Measurements from ENCODE around the gene ARNT2.
"Not testable (repeated sequence)": the region's sequence is repeated elsewhere in the genome, so short reads cannot be mapped to it uniquely, and the experiment has no call there.

The ARNT2 gene

DNA sequence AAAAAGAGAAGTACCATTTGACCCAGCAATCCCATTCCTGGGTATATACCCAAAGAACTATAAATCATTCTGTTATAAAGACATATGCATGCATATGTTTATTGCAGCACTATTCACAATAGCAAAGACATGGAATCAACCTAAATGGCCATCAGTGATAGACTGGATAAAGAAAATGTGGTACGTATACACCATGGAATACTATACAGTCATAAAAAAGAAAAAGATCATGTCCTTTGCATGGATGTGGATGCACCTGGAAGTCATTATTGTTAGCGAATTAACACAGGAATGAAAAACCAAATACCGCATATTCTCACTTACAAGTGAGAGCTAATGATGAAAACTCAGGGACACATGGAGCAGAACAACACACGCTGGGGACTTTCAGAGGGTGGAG lies 106.8 kb downstream of the ARNT2 start:
- DNase-seq (ENCODE audit: low read depth in 1 of 2, low spot score in 1 of 2), result not testable (repeated sequence)

DNA sequence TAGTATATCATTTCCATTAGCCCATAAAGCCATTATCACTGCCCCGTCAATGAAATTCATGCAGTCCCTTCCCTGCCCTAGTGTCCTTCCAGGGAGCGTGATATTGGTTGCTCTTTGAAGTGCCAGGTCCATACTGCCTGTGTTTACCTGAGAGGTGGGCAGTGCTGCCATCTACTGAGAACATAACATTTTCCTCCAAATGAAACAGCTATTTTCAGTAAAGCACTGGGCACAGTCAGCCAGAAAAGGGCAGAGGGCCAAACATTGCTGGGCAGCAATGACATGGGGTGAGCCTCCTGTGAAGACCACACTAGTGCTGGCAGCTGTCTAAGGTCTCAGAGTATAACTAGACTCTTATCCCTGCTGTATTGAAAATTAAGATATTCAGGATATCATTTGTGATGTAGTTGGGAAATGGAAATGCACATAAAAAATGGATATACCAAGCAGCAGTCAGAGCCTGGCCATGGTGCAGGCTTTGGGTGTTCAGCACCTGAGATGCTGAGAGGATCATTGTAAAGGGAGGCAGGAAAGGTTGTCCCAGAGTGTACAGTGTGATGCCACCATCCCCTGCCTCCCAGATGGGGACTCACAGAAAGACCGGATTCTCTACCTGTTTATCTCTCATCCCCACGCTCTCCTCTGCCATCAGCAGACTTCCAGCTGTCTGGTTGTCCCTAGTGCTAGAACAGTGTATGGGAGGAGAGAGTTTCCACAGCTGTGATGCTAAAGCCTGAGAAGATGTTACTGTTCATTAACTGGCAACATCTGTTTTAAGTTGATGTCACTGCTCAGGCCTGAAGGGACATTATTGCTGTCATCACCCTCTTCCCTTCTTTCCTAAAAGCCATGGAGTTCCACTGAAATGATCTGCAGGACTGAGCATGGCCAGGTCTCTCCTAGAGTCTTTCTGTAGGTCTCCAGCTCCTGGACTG lies 108.8 kb downstream of the ARNT2 start:
- DNase-seq (ENCODE audit: low read depth in 1 of 2, low spot score in 1 of 2), result no peak

DNA sequence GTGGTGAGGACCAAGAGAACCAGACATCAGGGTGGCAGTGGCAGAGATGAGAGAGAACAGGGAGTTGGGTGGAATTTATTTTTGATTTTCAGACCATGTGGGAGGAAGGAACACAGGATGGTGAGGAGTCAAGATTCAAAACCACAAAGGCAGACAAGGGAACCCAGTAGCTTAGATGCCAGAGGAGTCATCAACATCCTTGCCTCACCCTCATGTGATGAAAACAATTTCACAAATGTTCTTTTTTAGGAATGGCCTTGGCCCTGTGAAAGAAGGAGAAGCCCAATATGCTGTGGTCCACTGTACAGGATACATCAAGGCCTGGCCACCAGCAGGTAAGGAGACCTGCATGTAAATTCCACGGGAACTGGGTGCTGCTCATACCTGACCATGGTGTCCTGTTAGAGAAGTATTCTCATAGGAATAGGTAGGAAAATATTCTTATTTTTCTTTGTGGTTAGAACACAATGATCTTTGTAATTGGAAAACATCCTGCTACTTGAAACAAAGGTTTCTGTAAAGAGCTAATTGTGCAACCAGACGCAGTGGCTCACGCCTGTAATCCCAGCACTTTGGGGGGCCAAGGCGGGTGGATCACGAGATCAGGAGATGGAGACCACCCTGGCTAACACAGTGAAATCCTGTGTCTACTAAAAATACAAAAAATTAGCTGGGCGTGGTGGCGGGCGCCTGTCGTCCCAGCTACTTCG lies 110.0 kb downstream of the ARNT2 start:
- DNase-seq (ENCODE audit: low read depth in 1 of 2, low spot score in 1 of 2), result no peak

DNA sequence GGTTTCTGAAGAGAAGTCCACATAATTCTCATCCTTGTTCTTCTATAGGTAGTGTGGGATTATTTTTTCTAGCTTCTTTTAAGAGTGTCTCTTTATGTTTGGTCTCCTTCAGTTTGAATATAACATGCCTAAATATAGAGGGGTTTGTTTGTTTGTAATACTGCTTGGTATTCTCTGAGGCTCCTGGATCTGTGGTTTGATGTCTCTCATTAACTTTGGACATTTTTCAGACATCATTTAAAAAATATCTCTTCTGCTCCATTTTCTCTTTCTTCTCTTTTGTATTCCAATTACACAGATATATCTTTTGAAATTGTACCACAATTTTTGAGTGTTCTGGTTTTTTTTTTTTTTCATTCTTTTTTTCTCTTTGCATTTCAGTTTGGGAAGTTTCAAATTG lies 113.1 kb downstream of the ARNT2 start:
- no peak for DNase-seq (ENCODE audit: low read depth in 1 of 2, low spot score in 1 of 2)

DNA sequence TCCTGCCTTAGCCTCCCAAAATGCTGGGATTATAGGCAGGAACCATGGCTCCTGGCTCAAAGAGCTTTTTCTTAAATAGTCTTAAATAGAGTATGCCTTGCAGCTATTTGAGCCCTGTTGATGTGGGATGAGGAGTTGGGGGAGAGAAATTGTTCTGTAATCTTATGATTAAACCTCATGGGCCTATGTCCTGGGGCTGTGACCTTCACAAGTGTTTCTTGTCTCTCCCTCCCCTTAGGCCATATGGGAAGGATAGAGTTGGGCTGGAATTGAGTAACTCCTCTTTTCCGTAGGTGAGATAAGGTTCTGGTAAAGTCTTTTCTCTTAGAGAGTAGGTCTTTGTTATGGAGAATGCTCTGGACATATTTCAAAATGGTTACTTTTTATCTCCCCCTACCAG lies 114.3 kb downstream of the ARNT2 start:
- no peak for DNase-seq (ENCODE audit: low read depth in 1 of 2, low spot score in 1 of 2)

DNA sequence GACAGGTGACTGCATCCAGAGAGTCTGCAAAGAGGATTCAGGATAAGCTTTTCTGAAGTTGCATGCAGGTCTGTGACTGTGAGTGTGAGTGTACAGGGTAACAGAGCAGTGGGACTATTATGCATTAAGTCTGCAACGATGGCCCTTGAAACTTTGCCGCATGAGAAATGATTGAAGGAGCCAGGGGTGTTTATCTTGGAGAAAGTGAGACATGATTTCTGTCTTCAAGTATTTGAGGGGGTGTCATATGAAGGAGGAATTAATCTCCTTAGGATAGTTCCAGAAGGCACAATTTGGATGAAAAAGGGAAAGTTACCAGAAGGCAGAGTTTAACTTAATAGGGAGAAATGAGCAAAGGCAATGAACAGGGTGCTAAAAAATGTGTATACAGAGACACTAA lies 119.6 kb downstream of the ARNT2 start:
- no peak for DNase-seq (ENCODE audit: low read depth in 1 of 2, low spot score in 1 of 2)

DNA sequence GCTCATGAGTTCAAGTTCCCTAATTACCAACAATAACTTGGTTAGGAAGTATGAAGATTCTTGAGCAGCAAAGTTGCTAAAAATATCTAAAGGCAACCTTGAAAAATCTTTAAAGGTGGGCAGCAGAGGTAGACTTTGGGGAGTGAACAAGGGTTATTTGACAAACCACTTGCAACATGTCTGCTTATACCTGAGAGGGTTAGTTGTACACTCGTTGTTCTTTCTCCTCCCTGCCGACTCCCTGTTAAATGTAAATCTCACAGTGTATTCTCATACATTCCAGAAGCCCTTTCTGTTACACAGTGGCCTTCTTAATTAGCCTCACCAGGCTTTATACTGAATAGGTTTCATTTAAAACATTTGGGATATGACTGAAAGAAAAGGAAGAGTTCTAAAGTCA lies 121.7 kb downstream of the ARNT2 start:
- no peak for DNase-seq (ENCODE audit: low read depth in 1 of 2, low spot score in 1 of 2)

DNA sequence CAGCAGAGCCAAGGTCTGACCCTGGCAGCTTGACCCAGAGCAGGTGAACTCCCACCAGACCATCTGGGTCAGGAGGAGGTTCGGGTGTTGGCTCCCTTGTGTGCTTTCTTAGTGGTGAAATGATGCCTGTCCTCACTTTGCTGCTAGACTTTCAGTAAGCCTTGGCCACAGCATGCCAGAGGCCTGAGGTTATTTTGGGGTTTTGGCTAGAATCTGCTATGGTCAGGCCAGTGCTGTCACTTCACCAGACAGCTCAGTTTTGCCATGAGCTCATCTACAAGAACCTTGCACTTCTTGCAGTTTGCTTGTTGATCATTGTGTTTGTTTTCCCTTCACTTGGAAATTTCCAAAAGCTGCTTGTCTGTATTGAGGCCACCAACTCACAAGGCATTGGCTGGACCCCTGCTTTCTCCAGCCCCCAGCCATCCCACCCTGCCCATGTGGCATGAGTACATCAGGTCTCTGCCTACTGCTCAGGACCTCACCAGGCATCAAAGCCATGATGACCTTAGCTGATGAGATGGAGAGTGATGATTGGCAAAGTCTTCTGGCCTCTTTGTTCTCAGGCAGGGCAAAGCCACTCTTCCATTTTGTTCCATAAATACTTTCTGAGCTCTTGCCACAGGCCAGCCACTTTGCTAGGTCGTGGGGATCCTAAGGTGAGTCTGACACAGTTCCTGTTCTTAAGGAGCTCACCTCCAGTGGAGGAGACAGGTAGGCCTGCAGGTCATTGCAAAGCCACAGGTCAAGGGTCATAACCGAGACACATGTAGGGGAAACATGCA lies 122.6 kb downstream of the ARNT2 start:
- DNase-seq (ENCODE audit: low read depth in 1 of 2, low spot score in 1 of 2), result no peak

DNA sequence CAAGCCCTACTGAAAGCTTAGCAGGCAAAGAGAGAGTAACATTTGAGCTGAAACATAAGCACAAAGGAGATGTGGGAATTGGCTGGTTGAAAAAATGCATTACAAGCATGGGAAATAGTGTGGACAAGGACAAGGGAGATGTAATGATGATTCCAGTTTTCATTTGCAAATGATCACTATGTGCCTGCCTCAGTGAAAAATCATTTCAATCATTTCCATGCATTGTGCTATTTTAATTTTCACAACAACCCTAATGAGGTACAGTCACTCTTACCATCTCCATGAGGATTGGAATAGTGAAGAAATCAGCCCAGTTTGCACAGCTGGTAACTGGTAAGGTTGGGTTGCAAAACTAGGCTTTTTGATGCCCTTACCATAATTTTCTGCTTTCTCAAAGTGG lies 123.2 kb downstream of the ARNT2 start:
- no peak for DNase-seq (ENCODE audit: low read depth in 1 of 2, low spot score in 1 of 2)

DNA sequence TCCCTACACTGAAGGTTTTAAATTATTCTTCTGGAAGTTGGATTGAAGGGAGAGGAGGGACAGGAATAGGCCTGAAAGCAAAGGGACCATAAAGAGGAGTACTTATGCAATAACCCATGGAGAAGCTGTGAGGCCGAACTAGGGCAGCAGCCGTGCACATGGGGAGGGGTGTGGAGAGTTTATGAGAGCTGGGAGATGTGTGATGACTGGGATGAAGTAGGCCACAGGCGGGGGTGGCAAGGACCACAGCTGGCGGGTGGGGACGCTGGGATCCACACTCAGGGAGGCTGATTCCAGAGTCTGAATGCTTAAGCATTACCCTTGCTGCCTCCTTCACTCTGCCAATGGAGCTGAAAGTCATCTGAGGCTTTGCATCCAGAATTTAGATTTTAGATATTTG lies 123.8 kb downstream of the ARNT2 start:
- DNase-seq (ENCODE audit: low read depth in 1 of 2, low spot score in 1 of 2), result no peak

DNA sequence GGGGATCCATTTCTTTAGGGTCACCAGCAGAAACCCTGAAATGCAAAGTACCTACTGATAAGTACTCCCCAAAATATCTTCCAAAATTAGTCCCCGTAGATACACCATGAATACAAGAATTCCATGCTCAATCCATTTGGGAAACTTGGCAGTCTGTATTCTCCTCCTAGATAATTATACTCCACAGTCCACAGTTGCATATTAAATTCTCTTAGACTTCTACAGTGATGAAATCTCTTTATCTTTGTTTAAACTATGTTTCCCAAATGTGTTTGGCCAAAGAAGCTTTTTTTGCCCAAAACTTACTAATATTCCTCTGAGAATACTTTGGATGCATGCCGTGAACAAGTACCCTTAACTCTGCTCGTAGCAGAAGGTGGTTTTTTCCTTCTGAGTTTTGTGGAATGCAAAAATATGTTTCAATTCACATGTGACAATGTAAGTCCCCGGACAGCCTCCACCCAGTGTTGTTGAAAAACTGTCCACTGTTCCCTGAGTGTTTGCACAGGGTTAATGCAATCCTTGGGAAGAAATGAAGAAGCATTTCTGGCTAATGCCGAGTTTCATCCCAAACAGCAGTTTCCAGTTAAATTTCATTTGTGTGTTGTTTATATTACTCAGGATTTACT lies 126.7 kb downstream of the ARNT2 start:
- no peak for DNase-seq (ENCODE audit: low read depth in 1 of 2, low spot score in 1 of 2)

DNA sequence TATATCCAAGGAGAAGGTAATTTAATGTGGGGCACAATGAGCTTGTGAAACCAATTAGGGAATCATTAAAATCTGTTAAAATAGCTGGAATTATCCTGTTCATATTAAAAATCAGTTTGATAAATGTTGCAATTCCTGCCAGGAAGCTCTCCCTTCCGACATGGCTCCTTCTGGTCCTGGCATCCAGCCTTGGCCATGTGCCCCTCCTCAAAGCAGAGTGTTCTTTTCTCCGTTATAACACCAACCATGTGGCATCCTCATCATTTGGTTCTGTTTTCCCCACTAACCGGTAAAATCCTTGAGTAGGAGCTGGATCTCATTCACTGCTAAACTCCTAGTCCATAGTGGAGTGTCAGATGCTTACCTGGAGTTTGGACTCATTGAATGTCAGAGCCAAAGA lies 127.2 kb downstream of the ARNT2 start:
- DNase-seq (ENCODE audit: low read depth in 1 of 2, low spot score in 1 of 2), result no peak

DNA sequence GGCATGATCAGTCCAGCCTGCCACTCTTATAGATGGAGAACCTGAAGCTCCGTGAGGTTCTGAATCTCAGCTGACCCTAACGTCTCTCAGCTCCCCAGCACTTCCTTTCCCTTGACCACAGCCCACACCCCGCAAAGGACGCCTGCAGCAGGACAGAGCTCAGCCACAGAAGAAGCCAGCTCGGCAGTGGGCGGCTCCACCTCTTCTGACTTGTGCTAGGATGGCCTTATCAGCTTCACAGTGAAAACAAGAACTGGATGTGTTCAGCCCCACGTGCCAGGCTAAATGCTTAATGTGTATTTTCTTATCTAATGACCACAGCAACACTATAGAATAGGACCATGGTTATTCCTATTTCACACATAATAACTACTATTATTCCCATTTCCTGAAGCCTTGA lies 127.6 kb downstream of the ARNT2 start:
- no peak for DNase-seq (ENCODE audit: low read depth in 1 of 2, low spot score in 1 of 2)

DNA sequence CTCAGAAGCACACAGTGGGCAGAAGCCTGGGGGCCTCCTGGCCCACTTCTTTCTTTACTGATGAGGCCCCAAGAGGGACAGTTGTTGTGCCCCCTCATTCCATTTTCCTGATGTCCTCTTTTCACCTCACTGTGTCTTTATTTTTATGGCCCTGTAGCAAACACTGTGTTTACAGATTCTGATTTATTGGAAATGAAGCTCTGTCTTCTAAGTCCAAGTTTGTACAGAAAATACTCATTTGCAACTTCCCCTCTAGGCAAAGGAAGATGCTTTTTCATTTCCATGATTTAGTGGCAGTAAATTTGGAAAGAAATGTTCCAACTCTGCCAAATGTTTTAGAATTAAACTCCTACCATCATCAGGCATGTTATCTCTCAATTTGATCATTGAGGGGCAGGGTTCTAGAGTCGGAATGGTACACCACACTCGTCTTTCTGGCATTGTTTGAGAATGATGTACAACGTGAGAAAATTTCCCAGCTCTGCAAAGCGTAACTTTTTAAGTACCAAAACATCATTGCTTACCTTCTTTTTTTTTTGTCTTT lies 129.7 kb downstream of the ARNT2 start:
- no peak for DNase-seq (ENCODE audit: low read depth in 1 of 2, low spot score in 1 of 2)

DNA sequence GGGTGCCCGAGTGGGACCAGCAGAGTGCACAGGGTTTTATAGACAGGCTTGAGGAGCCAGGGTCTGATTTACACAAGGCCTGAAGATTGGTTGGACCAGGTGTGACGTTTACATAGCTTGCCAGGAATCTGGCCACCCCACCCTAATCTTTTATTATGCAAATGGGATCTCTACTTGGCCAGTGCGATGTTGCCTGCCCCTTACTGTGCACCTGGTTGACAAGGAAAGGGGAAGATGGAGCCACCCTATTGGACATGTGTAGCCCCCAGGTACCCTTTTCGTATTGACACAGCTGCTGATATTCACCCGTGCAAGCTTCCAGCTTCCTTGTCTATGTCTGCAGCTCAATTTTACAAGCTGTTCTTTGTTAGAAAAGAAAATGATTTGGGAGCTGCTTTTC lies 132.0 kb downstream of the ARNT2 start:
- no peak for DNase-seq (ENCODE audit: low read depth in 1 of 2, low spot score in 1 of 2)

DNA sequence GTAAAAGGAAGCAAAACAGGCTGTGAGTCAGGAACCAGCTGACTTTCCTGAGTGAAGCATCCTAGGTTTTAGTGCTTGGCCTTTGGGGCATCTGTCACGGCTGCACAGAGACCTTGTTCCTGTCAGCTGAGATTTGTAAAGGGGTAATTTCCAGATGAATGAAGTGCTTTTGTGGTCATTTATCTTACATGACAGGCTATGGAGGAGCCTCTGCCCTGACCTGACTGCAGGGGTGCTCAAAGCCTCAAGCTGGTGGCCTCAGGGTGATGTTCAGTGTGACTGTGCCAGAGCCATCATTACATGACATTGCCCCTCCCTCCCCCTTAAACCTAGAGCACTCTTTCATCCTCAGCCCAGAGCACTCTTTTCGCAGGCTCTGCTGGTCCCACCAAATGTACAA lies 132.5 kb downstream of the ARNT2 start:
- DNase-seq (ENCODE audit: low read depth in 1 of 2, low spot score in 1 of 2), result no peak

DNA sequence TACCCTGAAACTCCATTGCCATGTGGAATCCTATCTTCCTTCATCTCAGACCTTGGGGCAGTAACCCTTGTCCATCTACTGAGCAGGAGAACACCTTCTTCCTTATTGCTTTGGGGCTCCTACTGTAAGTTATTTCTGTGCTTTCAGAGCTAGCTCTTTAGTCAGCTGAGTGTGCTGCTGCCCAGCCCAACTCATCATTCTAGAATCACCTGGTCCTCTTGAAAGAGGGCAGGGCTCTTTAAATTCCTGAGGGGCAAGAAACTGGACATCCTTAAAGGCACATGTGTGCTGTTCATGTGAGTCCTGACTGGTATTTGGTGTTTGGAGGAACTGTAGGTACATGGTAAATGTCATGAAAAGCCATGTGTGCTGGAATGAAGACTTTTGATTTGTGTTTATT lies 140.9 kb downstream of the ARNT2 start:
- DNase-seq (ENCODE audit: low read depth in 1 of 2, low spot score in 1 of 2), result no peak

DNA sequence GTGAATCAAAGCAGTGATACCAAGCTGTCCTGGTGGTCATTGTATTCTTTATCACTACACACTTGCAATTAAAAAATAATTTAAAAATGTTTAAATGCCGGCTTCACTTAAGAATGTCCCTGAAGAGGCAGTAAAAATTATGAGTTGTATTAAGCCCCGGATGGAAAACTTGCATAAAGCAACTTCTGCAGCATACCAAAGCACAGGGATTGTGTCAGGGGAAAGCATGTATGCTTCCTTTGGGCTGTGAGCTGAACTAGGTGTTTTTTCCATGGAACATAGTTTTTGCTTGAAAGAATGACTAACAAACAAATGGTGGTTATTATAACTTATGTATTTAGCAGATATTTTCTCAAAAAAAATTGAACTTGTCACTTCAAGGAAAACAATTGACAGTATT lies 143.1 kb downstream of the ARNT2 start:
- DNase-seq (ENCODE audit: low read depth in 1 of 2, low spot score in 1 of 2), result no peak

DNA sequence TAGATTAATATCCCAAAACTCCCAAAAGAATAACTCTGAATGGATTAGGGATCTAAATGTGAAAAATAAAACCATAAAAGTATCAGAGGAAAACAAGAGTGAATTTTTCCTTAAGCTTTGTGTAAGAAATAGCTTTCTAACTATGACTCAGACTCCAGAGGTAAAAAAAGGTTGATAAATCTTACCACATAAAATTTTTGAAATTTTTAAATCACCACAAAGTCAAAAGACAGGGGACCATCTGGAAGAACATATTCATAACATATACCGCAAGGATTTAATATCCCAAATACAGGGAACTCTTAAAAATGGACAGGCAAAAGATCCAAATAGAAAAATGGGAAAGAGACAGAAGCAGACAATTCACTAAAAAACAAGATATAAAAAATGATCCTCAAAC lies 145.0 kb downstream of the ARNT2 start:
- no peak for DNase-seq (ENCODE audit: low read depth in 1 of 2, low spot score in 1 of 2)

DNA sequence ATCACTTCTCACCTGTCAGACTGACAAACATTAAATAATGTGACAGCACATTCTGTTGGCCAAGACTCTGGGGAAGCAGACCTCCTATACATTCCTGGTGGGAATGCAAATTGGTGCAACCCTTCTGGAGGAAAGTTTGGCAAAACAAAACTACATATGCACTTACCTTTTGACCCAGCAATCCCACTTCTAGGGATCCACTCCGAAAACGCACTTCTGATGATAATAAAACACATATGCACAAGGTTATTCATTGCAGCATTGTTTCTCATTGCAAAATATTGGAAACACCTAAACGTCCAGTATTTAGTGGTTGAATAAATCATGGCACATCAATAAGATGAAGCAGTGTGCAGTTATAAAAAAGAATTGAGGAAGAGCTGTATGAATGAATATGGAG lies 145.5 kb downstream of the ARNT2 start:
- DNase-seq (ENCODE audit: low read depth in 1 of 2, low spot score in 1 of 2), result no peak
